ENCODE measurements around the gene SPSB2. TPM values are rescaled to one million over a fixed set of nuclear protein-coding genes. Genes with fewer than 3 reads are reported as not detected.

The SPSB2 gene
- total and polyA plus RNA-seq, 2 donors from 2014 or later, result 19.0 to 21.3 TPM

DNA sequence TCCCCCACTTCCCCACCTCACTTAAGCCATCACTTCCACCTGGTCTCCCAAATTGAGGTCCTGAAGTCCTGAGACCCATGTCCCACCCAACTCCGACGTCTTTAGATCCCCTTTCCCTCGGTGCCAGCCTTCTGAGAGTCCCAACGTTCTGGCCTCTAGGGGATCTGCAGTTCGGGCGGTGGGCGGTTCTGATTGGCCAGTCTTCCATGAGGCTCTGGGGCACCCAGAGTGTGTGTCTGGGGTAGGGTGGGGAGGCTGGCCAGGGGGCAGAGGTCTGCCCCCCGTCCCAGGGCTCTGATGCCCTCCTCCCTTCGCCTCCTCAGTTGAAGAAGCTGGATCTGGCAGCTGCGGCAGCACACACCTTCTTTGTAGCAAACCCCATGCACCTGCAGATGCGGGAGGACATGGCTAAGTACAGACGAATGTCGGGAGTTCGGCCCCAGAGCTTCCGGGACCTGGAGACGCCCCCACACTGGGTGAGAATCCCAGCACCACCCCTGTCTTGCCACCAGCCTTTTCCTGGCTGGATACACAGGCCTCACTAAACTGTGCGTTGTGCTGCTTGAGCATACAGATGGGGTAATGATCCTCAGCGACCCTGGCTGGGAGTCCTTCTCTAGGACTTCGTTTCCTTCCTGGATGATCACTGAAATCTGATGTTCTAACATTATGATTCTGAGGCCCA, 43.4 kb downstream of the SPSB2 start:
- intact Hi-C loops (cut with DNase I), result loop anchor here (10.0 kb wide), 1 partner anchor 75 kb away; the partner anchor contains the start of gene MLF2
- Histone ChIP-seq H3K27me3 (ENCODE audit: control insufficient read depth, insufficient read depth, low read length) (no peaks in the 10 kb centered on the region), H3K4me1 (ENCODE audit: control insufficient read depth in 2 of 3, insufficient read depth in 2 of 3, low read depth in 1 of 3, low read length in 3 of 3) (peaks cover 0 to 17% (median 0%) of the 10 kb centered on the region in 3 donors), H3K36me3 (ENCODE audit: control insufficient read depth in 2 of 3, insufficient read depth in 3 of 3, low read length in 3 of 3) (no peaks in the 10 kb centered on the region), H3K9ac (ENCODE audit: low read length in 3 of 3) (peak overlapping the region; percentile 49 to 80 (median 68)), H3K27ac (ENCODE audit: low read depth in 2 of 2, low read length in 2 of 2) (peak overlapping the region; percentile 20 to 67), H3K4me3 (ENCODE audit: low read length in 3 of 3) (peak overlapping the region; percentile 47 to 81 (median 79)), H3K9me3 (ENCODE audit: control insufficient read depth in 2 of 3, insufficient read depth in 1 of 3, low read length in 3 of 3) (no peaks in the 10 kb centered on the region)
- peak in 2 of 5 donors; percentile 54 to 81 for DNase-seq
- TF ChIP-seq, protein P1, sequence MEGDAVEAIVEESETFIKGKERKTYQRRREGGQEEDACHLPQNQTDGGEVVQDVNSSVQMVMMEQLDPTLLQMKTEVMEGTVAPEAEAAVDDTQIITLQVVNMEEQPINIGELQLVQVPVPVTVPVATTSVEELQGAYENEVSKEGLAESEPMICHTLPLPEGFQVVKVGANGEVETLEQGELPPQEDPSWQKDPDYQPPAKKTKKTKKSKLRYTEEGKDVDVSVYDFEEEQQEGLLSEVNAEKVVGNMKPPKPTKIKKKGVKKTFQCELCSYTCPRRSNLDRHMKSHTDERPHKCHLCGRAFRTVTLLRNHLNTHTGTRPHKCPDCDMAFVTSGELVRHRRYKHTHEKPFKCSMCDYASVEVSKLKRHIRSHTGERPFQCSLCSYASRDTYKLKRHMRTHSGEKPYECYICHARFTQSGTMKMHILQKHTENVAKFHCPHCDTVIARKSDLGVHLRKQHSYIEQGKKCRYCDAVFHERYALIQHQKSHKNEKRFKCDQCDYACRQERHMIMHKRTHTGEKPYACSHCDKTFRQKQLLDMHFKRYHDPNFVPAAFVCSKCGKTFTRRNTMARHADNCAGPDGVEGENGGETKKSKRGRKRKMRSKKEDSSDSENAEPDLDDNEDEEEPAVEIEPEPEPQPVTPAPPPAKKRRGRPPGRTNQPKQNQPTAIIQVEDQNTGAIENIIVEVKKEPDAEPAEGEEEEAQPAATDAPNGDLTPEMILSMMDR (IDR thresholded peaks at IDR 0.05; ENCODE audit: borderline replicate concordance, extremely low read depth, insufficient read depth), result no peak
- no peak for FAIRE-seq

GRCh38 chr12:6828781-6829535, 44.1 kb downstream of the SPSB2 start:
- Histone ChIP-seq H3K9ac (ENCODE audit: low read length in 3 of 3) (peak overlapping the region; percentile 59 to 80 (median 68)), H3K27ac (ENCODE audit: low read depth in 2 of 2, low read length in 2 of 2) (peak overlapping the region; percentile 20 to 67), H3K36me3 (ENCODE audit: control insufficient read depth in 2 of 3, insufficient read depth in 3 of 3, low read length in 3 of 3) (no peaks in the 10 kb centered on the region), H3K4me3 (ENCODE audit: low read length in 3 of 3) (peak overlapping the region; percentile 47 to 81 (median 79)), H3K9me3 (ENCODE audit: control insufficient read depth in 2 of 3, insufficient read depth in 1 of 3, low read length in 3 of 3) (no peaks in the 10 kb centered on the region), H3K27me3 (ENCODE audit: control insufficient read depth, insufficient read depth, low read length) (no peaks in the 10 kb centered on the region), H3K4me1 (ENCODE audit: control insufficient read depth in 2 of 3, insufficient read depth in 2 of 3, low read depth in 1 of 3, low read length in 3 of 3) (peaks cover 0 to 17% (median 0%) of the 10 kb centered on the region in 3 donors)
- peak; percentile 76 to 84 (median 84) for DNase-seq
- TF ChIP-seq, protein P1 (IDR thresholded peaks at IDR 0.05; ENCODE audit: borderline replicate concordance, extremely low read depth, insufficient read depth), result no peak
- FAIRE-seq, result no peak
- intact Hi-C loops (cut with DNase I), result loop anchor here (10.0 kb wide), 1 partner anchor 74 kb away; the partner anchor contains the start of gene MLF2

DNA sequence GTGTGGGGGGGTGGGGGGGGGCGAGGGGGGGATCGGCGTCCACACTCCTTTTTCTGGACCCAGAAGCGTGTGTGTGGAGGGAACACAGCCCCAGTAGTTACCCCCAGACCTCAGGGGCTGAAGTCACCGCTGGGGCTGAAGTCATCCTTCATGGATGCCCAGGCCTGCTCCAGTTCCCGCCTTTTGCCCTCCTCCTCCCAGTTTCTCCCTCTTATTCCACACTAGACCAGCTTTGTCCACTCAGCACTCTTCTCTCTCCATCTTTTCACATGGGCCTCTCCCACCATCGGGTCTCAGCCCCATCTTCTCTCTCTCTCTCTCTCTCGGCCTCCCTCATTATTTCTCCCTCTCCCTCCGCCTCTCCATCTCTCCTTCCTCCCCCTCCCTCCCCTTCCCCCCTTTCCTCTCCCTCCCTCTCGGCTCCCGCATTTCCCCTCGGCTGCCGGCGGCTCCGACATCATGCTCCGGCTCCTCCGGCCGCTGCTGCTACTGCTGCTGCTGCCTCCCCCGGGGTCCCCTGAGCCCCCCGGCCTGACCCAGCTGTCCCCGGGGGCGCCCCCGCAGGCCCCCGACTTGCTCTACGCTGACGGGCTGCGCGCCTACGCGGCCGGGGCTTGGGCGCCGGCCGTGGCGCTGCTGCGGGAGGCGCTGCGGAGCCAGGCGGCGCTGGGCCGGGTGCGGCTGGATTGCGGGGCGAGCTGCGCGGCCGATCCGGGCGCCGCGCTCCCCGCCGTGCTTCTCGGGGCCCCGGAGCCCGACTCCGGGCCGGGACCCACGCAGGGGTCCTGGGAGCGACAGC, 44.9 kb downstream of the SPSB2 start, which contains the start of gene P3H3:
Gene P3H3 (plus strand): TSS at position 426 of the 799 bp plus-strand sequence. CDS start 34 bp downstream, at position 460.
- H3K27me3 ChIP-seq (ENCODE audit: control insufficient read depth, insufficient read depth, low read length), result no peaks in the 10 kb centered on the region
- peaks cover 0 to 17% (median 0%) of the 10 kb centered on the region in 3 donors for H3K4me1 ChIP-seq (ENCODE audit: control insufficient read depth in 2 of 3, insufficient read depth in 2 of 3, low read depth in 1 of 3, low read length in 3 of 3)
- FAIRE-seq (no peak), DNase-seq (peak; percentile 71 to 86 (median 84))
- intact Hi-C loops (cut with DNase I), result loop anchor here (10.0 kb wide), 1 partner anchor 73 kb away; the partner anchor contains the start of gene MLF2
- peak within 1 kb of the TSS; percentile 47 to 81 (median 79) for H3K4me3 ChIP-seq (ENCODE audit: low read length in 3 of 3)
- peak within 1 kb of the TSS; percentile 59 to 80 (median 68) for H3K9ac ChIP-seq (ENCODE audit: low read length in 3 of 3)
- peak within 1 kb of the TSS; percentile 20 to 67 for H3K27ac ChIP-seq (ENCODE audit: low read depth in 2 of 2, low read length in 2 of 2)
- TF ChIP-seq, protein P1 (IDR thresholded peaks at IDR 0.05; ENCODE audit: borderline replicate concordance, extremely low read depth, insufficient read depth), result no peak
- no peaks in the 10 kb centered on the region for H3K9me3 ChIP-seq (ENCODE audit: control insufficient read depth in 2 of 3, insufficient read depth in 1 of 3, low read length in 3 of 3)
- no peaks in the 10 kb centered on the region for H3K36me3 ChIP-seq (ENCODE audit: control insufficient read depth in 2 of 3, insufficient read depth in 3 of 3, low read length in 3 of 3)
